ENCODE data around the gene TBC1D4.

DNA sequence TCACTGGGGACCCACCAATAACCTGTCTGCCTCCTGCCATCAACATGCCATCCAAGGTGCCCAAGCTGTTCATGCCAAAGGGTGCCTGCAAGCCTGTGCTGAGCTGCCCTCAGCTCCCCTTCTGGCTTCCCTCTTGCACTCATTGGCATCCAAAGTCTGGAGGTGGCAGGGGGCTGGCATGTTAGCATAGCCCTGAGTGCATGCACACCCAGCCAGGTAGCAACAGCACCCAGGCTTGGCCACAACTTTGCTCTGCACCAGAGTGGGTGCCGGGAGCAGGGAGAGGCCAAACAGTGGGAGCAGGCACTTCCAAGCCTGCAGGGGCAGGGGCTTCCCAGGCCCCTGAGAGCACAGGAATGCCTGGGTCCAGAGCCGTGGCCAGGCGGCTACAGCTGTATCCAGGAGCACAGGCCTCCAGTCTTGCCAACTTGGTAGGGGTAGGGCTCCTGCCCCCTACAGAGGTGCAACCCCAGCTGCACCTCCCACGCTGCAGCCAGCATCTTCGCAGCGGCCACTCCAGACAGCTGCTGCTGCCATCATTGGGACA lies 26.1 kb upstream of the TBC1D4 start:
- no peak for TF ChIP-seq CTCF (IDR thresholded peaks at IDR 0.05)
- TF ChIP-seq POLR2A (IDR thresholded peaks at IDR 0.05) = no peak
- no peak for TF ChIP-seq POLR2AphosphoS5 (IDR thresholded peaks at IDR 0.05)
- no peak for TF ChIP-seq EP300 (IDR thresholded peaks at IDR 0.05)
